ENCODE data around the gene DUSP15. TPM values are rescaled to one million over a fixed set of nuclear protein-coding genes. Genes with fewer than 3 reads are reported as not detected.
A peak's percentile ranks its signal among the peaks of the same experiment; 100 is the strongest.
"Not testable (repeated sequence)": the region's sequence is repeated elsewhere in the genome, so short reads cannot be mapped to it uniquely, and the experiment has no call there.

DUSP15 gene
- 100 to 1,000 TPM; 175 to 274 TPM for total RNA-seq
- polyA plus RNA-seq (ENCODE audit: insufficient read depth, low read depth, low replicate concordance): 182 TPM
- long read RNA-seq, donor 1, transcript DUSP15-202 (7 exons, 1,454 nt): major isoform, 9 of 24 reads
- long read RNA-seq, donor 1, partial matches to known transcripts: 8 of 24 reads
- long read RNA-seq, donor 1, other reads (novel, unspliced or antisense): 0 of 24 reads
- long read RNA-seq, donor 2, partial matches to known transcripts: 0 of 3 reads
- long read RNA-seq, donor 2, other reads (novel, unspliced or antisense): 0 of 3 reads

- DNase-seq: peak; percentile 72
- 1 to 2% methylated on average over 10 to 46 of the region's 80 CpGs for WGBS, 2 donors
- peak within 1 kb of the TSS; percentile 40 to 84 for H3K27ac ChIP-seq
- H3K27me3 ChIP-seq: no peaks in the 10 kb centered on the region
- intact Hi-C loops (cut with DNase I; ENCODE audit: low total_unique reads): loop anchor here (5.0 kb wide), 1 partner anchor 82 kb away; the partner anchor contains the start of gene PDRG1
- TF ChIP-seq CTCF (IDR thresholded peaks at IDR 0.05): no peak
- no peak for TF ChIP-seq POLR2A (IDR thresholded peaks at IDR 0.05)
- peak within 1 kb of the TSS; percentile 72 to 81 for H3K4me3 ChIP-seq
- H3K4me1 ChIP-seq: peaks cover 23% of the 10 kb centered on the region
- no peaks in the 10 kb centered on the region for H3K9me3 ChIP-seq
- H3K36me3 ChIP-seq (ENCODE audit: low read depth, missing control alignments): no peaks in the 10 kb centered on the region
Measured at GRCh38 chr20:31869942-31870725, at the start of gene DUSP15, which contains the start of gene TTLL9. TSS of gene DUSP15 (minus strand) at chr20:31870527. CDS start at chr20:31870337, 190 bp downstream. TSS of gene TTLL9 (plus strand) at chr20:31870634. CDS start at chr20:31871127, 493 bp downstream.

- WGBS, 2 donors: 36 to 55% methylated on average over 3 to 6 of the region's 6 CpGs
- DNase-seq: no peak
- no peaks in the 10 kb centered on the region for H3K9me3 ChIP-seq
- TF ChIP-seq CTCF (IDR thresholded peaks at IDR 0.05): no peak
- no peak for TF ChIP-seq POLR2A (IDR thresholded peaks at IDR 0.05)
- no peaks in the 10 kb centered on the region for H3K36me3 ChIP-seq (ENCODE audit: low read depth, missing control alignments)
- H3K27me3 ChIP-seq: no peaks in the 10 kb centered on the region
- peaks cover 7% of the 10 kb centered on the region for H3K4me1 ChIP-seq
- intact Hi-C loops (cut with DNase I; ENCODE audit: low total_unique reads): no loop called here
- H3K27ac ChIP-seq: no peak overlapping the region
- no peak overlapping the region for H3K4me3 ChIP-seq
Measured at GRCh38 chr20:31919410-31920155, 49.3 kb upstream of the DUSP15 start.

- H3K4me3 ChIP-seq: no peak overlapping the region
- H3K27ac ChIP-seq: no peak overlapping the region
- no peak for DNase-seq
- intact Hi-C loops (cut with DNase I; ENCODE audit: low total_unique reads): no loop called here
- H3K4me1 ChIP-seq: peaks cover 7% of the 10 kb centered on the region
- 64 to 82% methylated on average over 7 of the region's 7 CpGs for WGBS, 2 donors
- H3K27me3 ChIP-seq: no peaks in the 10 kb centered on the region
- TF ChIP-seq CTCF (IDR thresholded peaks at IDR 0.05): no peak
- H3K9me3 ChIP-seq: no peaks in the 10 kb centered on the region
- no peaks in the 10 kb centered on the region for H3K36me3 ChIP-seq (ENCODE audit: low read depth, missing control alignments)
Measured at GRCh38 chr20:31918466-31919105, 48.3 kb upstream of the DUSP15 start.

GRCh38 chr20:31917962-31918412, 47.7 kb upstream of the DUSP15 start:
- WGBS, 2 donors: 23 to 56% methylated on average over 7 of the region's 7 CpGs
- H3K27me3 ChIP-seq; H3K27ac ChIP-seq; DNase-seq; intact Hi-C loops (cut with DNase I; ENCODE audit: low total_unique reads); H3K4me3 ChIP-seq; H3K36me3 ChIP-seq (ENCODE audit: low read depth, missing control alignments); H3K9me3 ChIP-seq; H3K4me1 ChIP-seq: not testable (repeated sequence)
